ENCODE data around the gene STIP1.

The STIP1 gene
- 65.9 to 624 (median 144) reads per million in 9 experiments for total RNA-seq

DNA sequence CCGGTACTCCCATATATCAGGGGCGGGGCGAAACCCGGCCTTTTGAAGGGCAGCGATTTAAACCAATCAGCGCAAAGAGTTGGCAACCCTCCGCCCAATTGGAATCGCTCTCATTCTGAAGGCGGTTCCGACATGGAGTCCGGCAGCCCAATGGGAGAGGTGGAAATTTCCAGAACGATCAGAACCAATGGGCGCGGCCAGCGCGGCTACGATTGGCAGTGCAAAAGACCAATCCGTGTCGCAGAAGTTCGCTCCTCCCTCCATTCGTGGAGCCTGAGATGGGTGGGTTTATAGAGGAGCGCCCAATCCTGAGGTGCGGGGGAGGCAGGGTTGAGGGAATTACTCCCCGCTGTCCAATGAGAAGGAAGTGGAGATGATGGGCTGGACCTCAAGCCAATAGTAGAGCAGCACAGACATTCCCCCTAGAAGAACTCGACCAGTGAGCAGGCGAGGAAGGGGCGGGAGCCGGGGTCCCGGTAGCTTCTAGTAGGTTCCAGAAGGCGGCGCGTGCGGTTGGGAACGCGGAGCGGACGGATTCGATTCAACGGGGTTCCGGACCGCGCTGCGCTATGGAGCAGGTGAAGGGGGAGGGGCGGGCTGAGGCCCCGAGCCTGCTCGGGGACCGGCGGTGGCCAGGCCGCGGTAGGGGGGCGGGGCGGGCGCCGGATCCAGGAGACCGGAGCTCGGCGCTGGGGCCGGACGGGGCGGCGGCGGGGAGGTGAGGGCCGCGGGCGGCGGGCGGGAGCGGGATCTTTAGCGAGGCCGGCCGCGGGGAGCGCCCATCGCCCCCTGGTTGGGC, at the start of gene STIP1:
Gene STIP1 (plus strand): TSS at position 479 of the 799 bp plus-strand sequence. CDS start 91 bp downstream, at position 570.
- Mint-ChIP-seq H3K4me3 (peak within 1 kb of the TSS in 1 of 2 donors; percentile 91), H3K4me1 (ENCODE audit: low read depth in 2 of 2) (peaks cover 18 to 21% of the 10 kb centered on the region in 2 donors), H3K27ac (peak within 1 kb of the TSS in 1 of 2 donors; percentile 86), H3K27me3 (no peaks in the 10 kb centered on the region), H3K36me3 (ENCODE audit: insufficient read depth) (peaks cover 29% of the 10 kb centered on the region), H3K9me3 (no peaks in the 10 kb centered on the region)
- peak; percentile 87 for ATAC-seq (replicated peaks)
- peak; percentile 97 to 98 (median 98) for DNase-seq

DNA sequence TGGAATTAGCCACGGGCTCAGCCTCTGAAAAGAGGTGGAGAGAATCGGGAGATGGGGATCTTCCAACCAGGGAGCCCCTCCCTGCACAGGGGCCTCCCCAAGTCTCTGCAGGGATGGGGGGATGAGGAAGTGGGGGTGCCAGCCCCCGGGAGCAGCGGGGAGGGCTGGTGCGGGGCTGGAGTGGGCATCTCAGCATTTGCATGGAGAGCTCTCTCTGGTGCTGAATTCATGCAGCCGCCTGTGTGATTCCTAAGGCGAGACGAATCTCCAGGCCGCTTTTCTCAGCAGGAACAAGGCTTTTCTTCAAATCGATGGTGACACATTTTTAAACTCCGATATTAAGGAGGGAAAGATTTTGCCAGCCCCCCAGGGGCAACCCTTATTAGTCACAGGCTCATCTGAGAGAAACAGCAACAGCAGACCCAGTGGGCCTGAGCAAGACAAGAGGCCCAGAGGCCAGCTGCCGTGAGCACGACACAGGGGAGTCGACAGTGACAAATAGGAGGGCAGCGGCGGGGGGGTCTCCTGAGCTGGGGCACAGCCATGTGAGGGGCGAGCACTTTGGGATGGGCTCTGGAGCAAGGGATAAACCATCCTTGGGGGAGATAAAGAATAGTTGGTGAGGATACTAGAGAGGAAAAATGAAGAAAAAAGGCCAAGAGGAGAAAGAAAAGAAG, 49.1 kb upstream of the STIP1 start:
- no peak for DNase-seq
- Mint-ChIP-seq H3K27ac (no peak overlapping the region), H3K36me3 (ENCODE audit: insufficient read depth) (no peaks in the 10 kb centered on the region)

DNA sequence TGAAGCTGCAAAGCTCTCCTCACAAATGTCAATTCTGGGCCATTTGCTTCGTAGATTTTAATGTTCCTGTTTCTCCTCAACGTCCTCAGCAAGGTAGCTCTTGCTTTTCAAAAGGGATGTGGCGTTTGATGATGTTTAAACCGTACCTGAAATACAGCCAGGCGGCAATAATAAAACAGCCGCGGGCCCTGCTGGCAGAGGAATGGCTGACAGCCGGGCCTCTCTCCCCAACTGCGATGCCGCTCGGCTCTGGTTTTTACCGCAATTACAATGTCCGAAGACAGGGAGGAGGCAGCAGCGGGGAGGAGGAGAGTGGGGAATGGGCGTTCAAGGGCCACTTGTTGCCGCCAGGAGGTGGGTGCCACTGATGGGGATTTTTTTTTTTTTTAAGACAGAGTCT, 47.6 kb upstream of the STIP1 start:
- no peaks in the 10 kb centered on the region for H3K9me3 Mint-ChIP-seq
- H3K36me3 Mint-ChIP-seq (ENCODE audit: insufficient read depth), result no peaks in the 10 kb centered on the region
- no peak overlapping the region for H3K4me3 Mint-ChIP-seq
- H3K4me1 Mint-ChIP-seq (ENCODE audit: low read depth in 2 of 2), result peaks cover 1 to 2% of the 10 kb centered on the region in 2 donors
- H3K27me3 Mint-ChIP-seq, result no peaks in the 10 kb centered on the region
- ATAC-seq (replicated peaks) (no peak), DNase-seq (no peak)
- no peak overlapping the region for H3K27ac Mint-ChIP-seq

More for the DNA sequence above, 49.1 kb upstream of the STIP1 start:
- Mint-ChIP-seq H3K27me3 (no peaks in the 10 kb centered on the region), H3K4me3 (no peak overlapping the region), H3K4me1 (ENCODE audit: low read depth in 2 of 2) (peaks cover 0 to 2% of the 10 kb centered on the region in 2 donors), H3K9me3 (no peaks in the 10 kb centered on the region)
- no peak for ATAC-seq (replicated peaks)

DNA sequence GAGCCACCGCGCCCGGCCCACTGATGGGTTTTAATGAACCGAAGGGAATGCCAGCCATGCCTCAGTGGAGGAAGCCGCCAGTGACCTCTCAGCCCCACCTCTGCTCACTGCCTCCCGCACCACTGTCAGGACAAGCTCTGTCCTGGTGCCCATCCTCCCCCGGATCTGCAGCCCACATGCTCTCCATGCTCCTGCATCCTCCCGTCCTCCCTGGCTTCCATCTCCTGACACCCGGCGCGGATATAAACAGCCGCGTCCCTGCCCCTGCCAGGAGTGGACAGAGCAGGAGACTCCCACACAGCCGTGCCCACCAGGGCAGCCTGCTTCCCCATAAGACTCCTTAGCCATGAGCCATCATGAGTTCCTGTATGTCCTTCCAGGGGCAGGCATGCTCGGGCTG, 46.9 kb upstream of the STIP1 start:
- no peaks in the 10 kb centered on the region for H3K36me3 Mint-ChIP-seq (ENCODE audit: insufficient read depth)
- H3K4me3 Mint-ChIP-seq, result no peak overlapping the region
- DNase-seq (no peak), ATAC-seq (replicated peaks) (no peak)
- no peak overlapping the region for H3K27ac Mint-ChIP-seq
- no peaks in the 10 kb centered on the region for H3K27me3 Mint-ChIP-seq
- H3K9me3 Mint-ChIP-seq, result no peaks in the 10 kb centered on the region
- peaks cover 2 to 8% of the 10 kb centered on the region in 2 donors for H3K4me1 Mint-ChIP-seq (ENCODE audit: low read depth in 2 of 2)

- no peak for DNase-seq
- no peaks in the 10 kb centered on the region for H3K9me3 Mint-ChIP-seq
- no peaks in the 10 kb centered on the region for H3K27me3 Mint-ChIP-seq
- peaks cover 4 to 10% of the 10 kb centered on the region in 2 donors for H3K4me1 Mint-ChIP-seq (ENCODE audit: low read depth in 2 of 2)
- no peak for ATAC-seq (replicated peaks)
- no peak overlapping the region for H3K27ac Mint-ChIP-seq
- H3K36me3 Mint-ChIP-seq (ENCODE audit: insufficient read depth), result no peaks in the 10 kb centered on the region
- H3K4me3 Mint-ChIP-seq, result no peak overlapping the region
Observed at GRCh38 chr11:64140082-64140481, 45.9 kb upstream of the STIP1 start.

GRCh38 chr11:64141081-64141783, 44.7 kb upstream of the STIP1 start:
- DNase-seq (no peak), ATAC-seq (replicated peaks) (no peak)
- H3K9me3 Mint-ChIP-seq, result no peaks in the 10 kb centered on the region
- H3K27ac Mint-ChIP-seq, result no peak overlapping the region
- peaks cover 4 to 10% of the 10 kb centered on the region in 2 donors for H3K4me1 Mint-ChIP-seq (ENCODE audit: low read depth in 2 of 2)
- no peaks in the 10 kb centered on the region for H3K36me3 Mint-ChIP-seq (ENCODE audit: insufficient read depth)
- no peak overlapping the region for H3K4me3 Mint-ChIP-seq
- no peaks in the 10 kb centered on the region for H3K27me3 Mint-ChIP-seq

DNA sequence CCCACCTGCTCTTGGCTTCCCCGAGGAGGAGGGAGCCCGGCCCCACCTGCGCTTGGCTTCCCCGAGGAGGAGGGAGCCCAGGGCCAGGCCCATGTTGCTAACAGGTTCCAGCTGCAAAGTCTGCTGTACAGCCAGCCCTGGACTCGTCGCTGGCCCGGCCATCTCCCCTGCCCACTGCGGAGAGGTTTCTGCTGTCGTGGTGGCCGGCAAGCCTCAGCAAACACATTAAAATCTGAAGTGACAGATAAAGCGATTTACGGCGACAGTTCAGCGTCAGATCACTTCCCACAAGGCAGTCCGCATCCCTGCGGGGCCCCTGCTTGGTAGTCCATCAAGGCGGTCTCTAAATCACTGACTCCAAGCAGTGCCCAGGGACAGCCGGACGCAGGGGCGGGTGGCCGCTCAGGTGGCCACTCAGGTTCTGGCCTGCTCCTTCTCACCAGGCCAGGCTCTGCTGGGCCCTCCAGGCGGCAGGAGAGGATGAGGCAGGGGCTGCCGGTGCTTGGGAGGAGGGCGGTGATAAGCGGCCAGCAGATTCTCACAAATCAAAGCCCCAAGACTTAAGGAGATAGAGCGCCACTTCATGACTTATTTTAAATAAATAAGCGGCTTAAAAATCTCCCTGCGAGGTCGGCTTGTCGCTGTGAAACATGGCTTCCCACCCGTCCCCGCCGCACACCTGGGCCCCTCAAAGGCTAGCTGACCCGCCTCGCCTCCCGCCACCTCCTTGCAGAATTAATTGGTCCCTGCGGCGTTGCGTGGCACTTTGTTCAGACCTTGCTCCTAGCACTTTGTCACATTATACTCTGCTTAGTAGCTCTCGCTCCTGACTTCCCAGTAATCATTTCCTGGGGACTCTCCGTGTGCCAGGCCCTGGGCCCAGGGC, 41.1 kb upstream of the STIP1 start:
- no peak overlapping the region for H3K4me3 Mint-ChIP-seq
- DNase-seq, result no peak
- no peak for ATAC-seq (replicated peaks)
- H3K27me3 Mint-ChIP-seq, result no peaks in the 10 kb centered on the region
- H3K27ac Mint-ChIP-seq, result peak overlapping the region in 1 of 2 donors; percentile 39
- no peaks in the 10 kb centered on the region for H3K9me3 Mint-ChIP-seq
- peaks cover 9 to 20% of the 10 kb centered on the region in 2 donors for H3K4me1 Mint-ChIP-seq (ENCODE audit: low read depth in 2 of 2)
- H3K36me3 Mint-ChIP-seq (ENCODE audit: insufficient read depth), result peaks cover 4% of the 10 kb centered on the region

DNA sequence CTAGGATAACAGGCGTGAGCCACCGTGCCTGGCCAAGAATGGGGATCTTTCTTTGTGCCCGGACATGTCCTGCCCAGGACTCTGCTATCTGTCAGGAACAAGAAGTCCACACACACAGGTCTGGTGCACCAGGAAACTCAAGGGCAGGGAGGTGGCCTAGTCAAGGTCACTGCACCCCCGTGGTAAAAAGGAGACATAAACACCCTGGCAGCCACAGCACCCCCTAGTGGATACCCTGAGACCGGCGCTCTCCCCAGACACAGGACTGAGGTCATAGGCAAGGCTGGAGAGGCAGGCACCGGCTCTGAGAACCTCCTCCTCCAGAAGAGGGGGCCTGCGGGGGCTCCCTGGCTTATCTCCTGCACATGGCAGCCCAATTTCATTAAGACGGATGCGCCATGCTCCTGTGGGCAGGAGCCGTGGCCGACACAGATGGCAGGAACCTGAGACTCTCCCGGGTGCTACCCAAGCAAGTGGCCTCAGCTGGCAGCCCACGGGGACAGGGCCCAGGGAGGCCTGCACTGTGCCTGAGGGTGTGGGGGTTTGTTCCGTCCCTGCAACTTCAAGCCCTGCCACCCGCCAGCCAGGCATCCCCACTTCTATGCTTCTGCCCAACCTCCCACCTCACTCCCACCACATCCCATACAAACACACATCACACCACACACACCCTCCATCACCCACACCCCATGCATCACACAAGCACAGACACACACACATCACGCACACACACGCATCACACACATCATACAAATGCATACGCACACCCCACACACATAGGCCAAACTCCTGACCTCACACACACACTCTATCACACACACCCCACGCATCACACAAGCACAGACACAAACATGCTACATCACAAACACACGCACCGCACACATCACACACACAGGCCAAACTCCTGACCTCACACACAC, 39.7 kb upstream of the STIP1 start:
- DNase-seq, result peak; percentile 56 to 61 (median 60)
- Mint-ChIP-seq H3K4me3 (no peak overlapping the region), H3K27ac (no peak overlapping the region), H3K9me3 (no peaks in the 10 kb centered on the region), H3K36me3 (ENCODE audit: insufficient read depth) (peaks cover 4% of the 10 kb centered on the region), H3K4me1 (ENCODE audit: low read depth in 2 of 2) (peaks cover 9 to 20% of the 10 kb centered on the region in 2 donors), H3K27me3 (no peaks in the 10 kb centered on the region)
- ATAC-seq (replicated peaks), result peak; percentile 73

GRCh38 chr11:64148226-64148916, 37.6 kb upstream of the STIP1 start:
- H3K4me3 Mint-ChIP-seq, result no peak overlapping the region
- H3K4me1 Mint-ChIP-seq (ENCODE audit: low read depth in 2 of 2), result peaks cover 11 to 19% of the 10 kb centered on the region in 2 donors
- peaks cover 4% of the 10 kb centered on the region for H3K36me3 Mint-ChIP-seq (ENCODE audit: insufficient read depth)
- DNase-seq, result peak; percentile 70 to 72 (median 70)
- peak; percentile 62 for ATAC-seq (replicated peaks)
- H3K9me3 Mint-ChIP-seq, result no peaks in the 10 kb centered on the region
- H3K27ac Mint-ChIP-seq, result peak overlapping the region in 1 of 2 donors; percentile 79
- H3K27me3 Mint-ChIP-seq, result no peaks in the 10 kb centered on the region

DNA sequence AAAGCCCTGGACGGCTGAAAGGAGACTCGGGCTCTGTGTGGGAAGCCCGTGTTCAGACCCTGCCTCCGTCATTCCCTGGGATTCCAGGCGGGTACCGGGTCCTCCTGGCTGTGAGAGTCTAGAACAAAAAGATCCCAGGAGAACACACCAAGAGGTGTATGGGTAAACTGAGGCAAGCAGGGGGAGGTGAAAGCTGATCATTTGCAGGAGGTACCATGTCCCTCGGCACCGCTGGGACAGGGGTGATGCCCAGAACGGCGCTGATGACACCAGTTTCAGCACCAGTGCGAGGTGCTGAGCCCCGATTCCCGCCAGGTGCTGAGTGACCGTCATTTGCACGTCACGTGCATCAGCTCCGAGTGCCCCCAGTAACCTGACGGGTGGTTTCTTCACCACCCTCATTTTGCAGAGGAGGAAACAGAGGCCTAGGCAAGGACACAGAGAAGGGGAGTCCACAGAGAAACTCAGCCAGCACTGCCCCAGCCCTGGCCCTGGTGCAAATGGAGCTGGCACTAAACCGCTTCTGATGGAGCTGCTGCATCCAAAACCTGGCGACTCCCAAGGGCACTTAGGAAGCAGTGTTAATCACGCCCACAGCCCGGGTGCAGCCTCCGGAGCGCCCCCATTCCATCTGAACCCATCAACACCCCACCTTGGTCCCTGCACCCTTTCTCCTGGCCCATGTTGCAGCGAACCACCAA, 36.9 kb upstream of the STIP1 start:
- Mint-ChIP-seq H3K27me3 (no peaks in the 10 kb centered on the region), H3K4me3 (no peak overlapping the region), H3K9me3 (no peaks in the 10 kb centered on the region), H3K36me3 (ENCODE audit: insufficient read depth) (peaks cover 4% of the 10 kb centered on the region), H3K27ac (peak overlapping the region in 1 of 2 donors; percentile 79), H3K4me1 (ENCODE audit: low read depth in 2 of 2) (peaks cover 11 to 14% of the 10 kb centered on the region in 2 donors)
- no peak for DNase-seq
- ATAC-seq (replicated peaks), result no peak

GRCh38 chr11:64150051-64150450, 35.9 kb upstream of the STIP1 start:
- no peaks in the 10 kb centered on the region for H3K9me3 Mint-ChIP-seq
- no peak for DNase-seq
- H3K4me3 Mint-ChIP-seq, result no peak overlapping the region
- no peak overlapping the region for H3K27ac Mint-ChIP-seq
- no peaks in the 10 kb centered on the region for H3K27me3 Mint-ChIP-seq
- H3K4me1 Mint-ChIP-seq (ENCODE audit: low read depth in 2 of 2), result peaks cover 8 to 15% of the 10 kb centered on the region in 2 donors
- no peak for ATAC-seq (replicated peaks)
- H3K36me3 Mint-ChIP-seq (ENCODE audit: insufficient read depth), result peaks cover 4% of the 10 kb centered on the region

Data from effector memory CD8-positive, alpha-beta T cell (primary cell).